H9 (cell line): ENCODE data around the gene LRIG1. TPM values are rescaled to one million over a fixed set of nuclear protein-coding genes. Genes with fewer than 3 reads are reported as not detected.

ENCODE experiments used
- DNase-seq: peaks from one replicate; pipeline ENCODE4 v3.0.0-alpha.2; 2017
- H2AFZ ChIP-seq: one replicate; pipeline ENCODE4 v1.6.1; 2013; ENCODE audit warnings: mild to moderate bottlenecking, low read length, control low read depth, moderate library complexity
- H2AK5ac ChIP-seq: 2 replicates; pipeline ENCODE4 v1.6.1; 2013; ENCODE audit warnings: low read length, control low read depth, mixed read lengths; ENCODE audit not compliant: insufficient read length
- H2BK120ac ChIP-seq: one replicate; pipeline ENCODE4 v1.6.1; 2013; ENCODE audit warnings: low read depth, mild to moderate bottlenecking, low read length, control low read depth, inconsistent platforms; ENCODE audit not compliant: poor library complexity, severe bottlenecking
- H2BK12ac ChIP-seq: 2 replicates; pipeline ENCODE4 v1.6.1; 2013; ENCODE audit warnings: low read length, control low read depth, mixed read lengths, low read depth; ENCODE audit not compliant: insufficient read length
- H2BK15ac ChIP-seq: 2 replicates; pipeline ENCODE4 v1.6.1; 2013; ENCODE audit warnings: low read depth, low read length, control low read depth
- H2BK20ac ChIP-seq: one replicate; pipeline ENCODE4 v1.6.1; 2013; ENCODE audit warnings: low read depth, mild to moderate bottlenecking, low read length, control low read depth, inconsistent platforms; ENCODE audit not compliant: poor library complexity, severe bottlenecking
- H2BK5ac ChIP-seq: 2 replicates; pipeline ENCODE4 v1.6.1; 2013; ENCODE audit warnings: low read length, control low read depth, mixed read lengths; ENCODE audit not compliant: insufficient read length
- H3K14ac ChIP-seq: 2 replicates; pipeline ENCODE4 v1.6.1; 2013; ENCODE audit warnings: low read length, control low read depth; ENCODE audit not compliant: insufficient read depth
- H3K18ac ChIP-seq: 2 replicates; pipeline ENCODE4 v1.6.1; 2013; ENCODE audit warnings: low read depth, mild to moderate bottlenecking, mixed read lengths, low read length, control low read depth; ENCODE audit not compliant: insufficient read length
- H3K23ac ChIP-seq: 2 replicates; pipeline ENCODE4 v1.6.1; 2013; ENCODE audit warnings: low read length, control low read depth, mixed read lengths, low read depth; ENCODE audit not compliant: insufficient read length
- H3K23me2 ChIP-seq: 2 replicates; pipeline ENCODE4 v1.6.1; 2013; ENCODE audit warnings: low read depth, mild to moderate bottlenecking, mixed read lengths, low read length, control low read depth; ENCODE audit not compliant: insufficient read length, poor library complexity, severe bottlenecking
- H3K27ac ChIP-seq: 2 replicates; pipeline ENCODE4 v1.5.1; 2013; ENCODE audit warnings: low read length, control low read depth, mixed read lengths, low read depth; ENCODE audit not compliant: insufficient read length
- H3K27me3 ChIP-seq: 2 replicates; pipeline ENCODE4 v1.6.1; 2013; ENCODE audit warnings: low read length, control low read depth, inconsistent platforms; ENCODE audit not compliant: insufficient read depth
- H3K4ac ChIP-seq: 2 replicates; pipeline ENCODE4 v1.6.1; 2013; ENCODE audit warnings: low read depth, mild to moderate bottlenecking, control low read depth, inconsistent platforms, low read length, moderate library complexity
- H3K4me1 ChIP-seq: 2 replicates; pipeline ENCODE4 v1.6.1; 2013; ENCODE audit warnings: low read length, control low read depth, inconsistent platforms; ENCODE audit not compliant: insufficient read depth
- H3K4me2 ChIP-seq: 2 replicates; pipeline ENCODE4 v1.6.1; 2013; ENCODE audit warnings: low read length, control low read depth, mixed read lengths; ENCODE audit not compliant: insufficient read length, insufficient read depth
- H3K56ac ChIP-seq: 2 replicates; pipeline ENCODE4 v1.6.1; 2013; ENCODE audit warnings: low read depth, mild to moderate bottlenecking, mixed read lengths, low read length, control low read depth; ENCODE audit not compliant: insufficient read length
- H3K79me1 ChIP-seq: 2 replicates; pipeline ENCODE4 v1.6.1; 2013; ENCODE audit warnings: low read depth, mild to moderate bottlenecking, moderate library complexity, low read length, control low read depth, inconsistent platforms; ENCODE audit not compliant: insufficient read depth, poor library complexity, severe bottlenecking
- H3K79me2 ChIP-seq: 2 replicates; pipeline ENCODE4 v1.6.1; 2013; ENCODE audit warnings: low read length, control low read depth, inconsistent platforms; ENCODE audit not compliant: insufficient read depth
- H3K9ac ChIP-seq: 2 replicates; pipeline ENCODE4 v1.6.1; 2013; ENCODE audit warnings: low read length, control low read depth, mixed read lengths; ENCODE audit not compliant: insufficient read length; ENCODE audit errors: extremely low read depth
- H3K9me3 ChIP-seq: one replicate; pipeline ENCODE4 v1.6.1; 2013; ENCODE audit warnings: low read depth, low read length, inconsistent platforms; ENCODE audit not compliant: control insufficient read depth
- H3T11ph ChIP-seq: one replicate; pipeline ENCODE4 v1.6.1; 2013; ENCODE audit warnings: mild to moderate bottlenecking, low read length, control low read depth, inconsistent platforms
- H4K20me1 ChIP-seq: one replicate; pipeline ENCODE4 v1.6.1; 2013; ENCODE audit not compliant: control insufficient read depth, insufficient read length, insufficient read depth
- H4K5ac ChIP-seq: 2 replicates; pipeline ENCODE4 v1.6.1; 2013; ENCODE audit warnings: low read depth, mild to moderate bottlenecking, mixed read lengths, low read length, control low read depth; ENCODE audit not compliant: insufficient read length
- H4K8ac ChIP-seq: replicated peaks from 2 replicates; pipeline ENCODE4 v1.6.1; 2013; ENCODE audit warnings: low read length, control low read depth, mixed read lengths, low read depth; ENCODE audit not compliant: insufficient read length
- H4K91ac ChIP-seq: 2 replicates; pipeline ENCODE4 v1.6.1; 2013; ENCODE audit warnings: low read depth, mild to moderate bottlenecking, moderate library complexity, mixed read lengths, low read length, control low read depth; ENCODE audit not compliant: insufficient read length
- H3K27ac Mint-ChIP-seq, 3 experiments: 2 replicates in 2 of 3; 3 replicates in 1 of 3; pipeline ENCODE4 v1.8.0; 2020 to 2021; ENCODE audit warnings: mixed read lengths in 3 of 3, mild to moderate bottlenecking in 1 of 3, moderate library complexity in 1 of 3
- H3K27me3 Mint-ChIP-seq: 2 replicates; pipeline ENCODE4 v1.8.0; 2021; ENCODE audit warnings: low read depth, mild to moderate bottlenecking, moderate library complexity, mixed read lengths
- H3K36me3 Mint-ChIP-seq, 3 experiments: 2 replicates in 2 of 3; 3 replicates in 1 of 3; pipeline ENCODE4 v1.8.0; 2020 to 2021; ENCODE audit warnings: low read depth in 3 of 3, mixed read lengths in 3 of 3; ENCODE audit not compliant: insufficient read depth in 1 of 3
- H3K4me1 Mint-ChIP-seq, 2 experiments: 2 replicates each; pipeline ENCODE4 v1.8.0; 2020; ENCODE audit warnings: mixed read lengths in 2 of 2
- H3K4me3 Mint-ChIP-seq, 2 experiments: 2 replicates in 1 of 2; 3 replicates in 1 of 2; pipeline ENCODE4 v1.8.0; 2020 to 2021; ENCODE audit warnings: mild to moderate bottlenecking in 2 of 2, mixed read lengths in 2 of 2, moderate library complexity in 1 of 2
- H3K9me3 Mint-ChIP-seq, 2 experiments: 2 replicates in 1 of 2; 3 replicates in 1 of 2; pipeline ENCODE4 v1.8.0; 2020; ENCODE audit warnings: mild to moderate bottlenecking in 2 of 2, mixed read lengths in 2 of 2, moderate library complexity in 1 of 2
- CTCF ChIP-seq: fragments of 200-600 bp; sonication (generic); conservative IDR thresholded peaks from 3 replicates; pipeline ENCODE4 v1.8.0; 2021; ENCODE audit warnings: antibody characterized with exemption, mild to moderate bottlenecking
- WGBS: extraction: QIAGEN DNeasy Blood & Tissue Kit; methylation state at CpG from one replicate; pipeline ENCODE4 v1.1.7; 2013; ENCODE audit warnings: missing lambda C conversion rate, low lambda C conversion rate, mixed read lengths; ENCODE audit not compliant: insufficient read length; ENCODE audit errors: extremely low coverage; 5-methylcytosine and 5-hydroxymethylcytosine counted together
- total RNA-seq: library from RNA; stranded (reverse); gene quantifications from 2 replicates; pipeline ENCODE4 v1.2.1, GENCODE V29; 2021

The LRIG1 gene
- total RNA-seq, 1 experiment from 2014 or later = 70.3 TPM

DNA sequence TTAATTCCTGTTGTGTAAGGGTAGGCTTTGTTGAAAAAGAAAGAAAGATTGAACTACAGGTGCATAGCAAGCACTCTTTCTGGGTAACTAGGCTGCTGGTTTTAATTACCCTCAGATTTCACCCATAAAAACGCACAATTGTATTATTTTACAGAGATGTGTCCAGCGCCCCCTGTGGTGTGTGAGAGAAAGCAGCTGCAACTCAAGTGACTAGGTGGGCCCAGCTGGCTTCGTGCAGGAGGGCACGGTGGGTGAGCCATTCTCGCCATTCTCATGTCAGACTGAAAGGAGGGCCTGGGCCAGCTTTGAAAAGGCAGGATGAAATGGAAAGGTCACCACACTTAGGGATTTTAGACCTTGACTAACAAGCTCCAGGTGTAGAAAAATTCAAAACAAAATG lies 122.6 kb downstream of the LRIG1 start:
- Mint-ChIP-seq H3K27me3 (no peaks in the 10 kb centered on the region), H3K36me3 (peaks cover 58 to 76% (median 74%) of the 10 kb centered on the region in 3 experiments; a peak in 6 of 7 replicates)
- no CpG with 5 or more reads among the region's 5 CpGs for WGBS

More for the DNA sequence above, 122.6 kb downstream of the LRIG1 start:
- Histone ChIP-seq H3K14ac (no peak overlapping the region), H3K4me1 (no peaks in the 10 kb centered on the region), H3K23ac (no peak overlapping the region), H3K23me2 (no peaks in the 10 kb centered on the region), H3K79me2 (no peaks in the 10 kb centered on the region), H2AFZ (no peak overlapping the region), H3K27me3 (no peaks in the 10 kb centered on the region), H3K56ac (no peak overlapping the region), H2BK15ac (no peak overlapping the region), H4K91ac (no peak overlapping the region), H2BK120ac (no peak overlapping the region), H3K79me1 (no peaks in the 10 kb centered on the region), H3K4ac (no peak overlapping the region), H3K18ac (no peak overlapping the region), H3T11ph (no peak overlapping the region), H3K9ac (no peak overlapping the region), H2BK20ac (no peak overlapping the region), H2BK5ac (no peak overlapping the region), H4K20me1 (peaks cover 3% of the 10 kb centered on the region), H3K27ac (no peak overlapping the region), H2BK12ac (no peak overlapping the region), H3K9me3 (no peaks in the 10 kb centered on the region), H4K8ac (no peak overlapping the region), H3K4me2 (no peak overlapping the region), H2AK5ac (no peak overlapping the region), H4K5ac (no peak overlapping the region)
- TF ChIP-seq CTCF = peak; percentile 71
- Mint-ChIP-seq H3K9me3 (no peaks in the 10 kb centered on the region), H3K4me3 (no peak overlapping the region), H3K27ac (peak overlapping the region in 2 of 3 experiments; percentile 12 to 80; a peak in 3 of 7 replicates), H3K4me1 (peaks cover 4 to 11% of the 10 kb centered on the region in 2 experiments)
- peak; percentile 66 for DNase-seq
